Stimulated activated naive CD8-positive, alpha-beta T cell treated with anti-CD3 and anti-CD28 coated beads, Interleukin-15, Interleukin-2, amounts not matched to agents 100 ng/mL and 50 ng/mL, for 24 hours (primary cell): ENCODE measurements around the gene FOXL2.

Experiments
- H3K27ac Mint-ChIP-seq: one replicate; pipeline ENCODE4 v1.8.0; 2021; ENCODE audit warnings: mild to moderate bottlenecking, mixed read lengths
- H3K27me3 Mint-ChIP-seq: one replicate; pipeline ENCODE4 v1.8.0; 2021; ENCODE audit warnings: mixed read lengths
- H3K36me3 Mint-ChIP-seq: one replicate; pipeline ENCODE4 v1.8.0; 2021; ENCODE audit warnings: low read depth, mixed read lengths
- H3K4me1 Mint-ChIP-seq: one replicate; pipeline ENCODE4 v1.8.0; 2021; ENCODE audit warnings: low read depth, mixed read lengths
- H3K4me3 Mint-ChIP-seq: one replicate; pipeline ENCODE4 v1.8.0; 2021; ENCODE audit warnings: mild to moderate bottlenecking, mixed read lengths
- H3K9me3 Mint-ChIP-seq: one replicate; pipeline ENCODE4 v1.8.0; 2021; ENCODE audit warnings: mixed read lengths

Gene FOXL2

GRCh38 chr3:138946663-138947494, at the start of gene FOXL2, which contains the start of gene FOXL2NB:
Gene FOXL2 (minus strand): TSS chr3:138947137. CDS start chr3:138946722, 415 bp downstream.
Gene FOXL2NB (plus strand): TSS chr3:138947217. CDS start chr3:138947365, 148 bp downstream.
- H3K4me1 Mint-ChIP-seq = peaks cover 34% of the 10 kb centered on the region
- H3K27ac Mint-ChIP-seq = no peak within 1 kb of the TSS
- H3K27me3 Mint-ChIP-seq = peaks cover 81% of the 10 kb centered on the region
- H3K9me3 Mint-ChIP-seq = no peaks in the 10 kb centered on the region
- H3K4me3 Mint-ChIP-seq = peak within 1 kb of the TSS; percentile 55
- no peaks in the 10 kb centered on the region for H3K36me3 Mint-ChIP-seq

GRCh38 chr3:138995706-138996105, 48.8 kb upstream of the FOXL2 start:
- H3K27ac Mint-ChIP-seq = no peak overlapping the region
- peaks cover 17% of the 10 kb centered on the region for H3K27me3 Mint-ChIP-seq
- H3K4me3 Mint-ChIP-seq = no peak overlapping the region
- no peaks in the 10 kb centered on the region for H3K36me3 Mint-ChIP-seq
- H3K9me3 Mint-ChIP-seq = no peaks in the 10 kb centered on the region
- no peaks in the 10 kb centered on the region for H3K4me1 Mint-ChIP-seq

GRCh38 chr3:138987181-138987580, 40.2 kb upstream of the FOXL2 start:
- no peaks in the 10 kb centered on the region for H3K36me3 Mint-ChIP-seq
- H3K27ac Mint-ChIP-seq = no peak overlapping the region
- no peaks in the 10 kb centered on the region for H3K4me1 Mint-ChIP-seq
- H3K27me3 Mint-ChIP-seq = peaks cover 1% of the 10 kb centered on the region
- H3K4me3 Mint-ChIP-seq = no peak overlapping the region
- H3K9me3 Mint-ChIP-seq = no peaks in the 10 kb centered on the region

GRCh38 chr3:138985932-138986331, 39.0 kb upstream of the FOXL2 start:
- Mint-ChIP-seq H3K27ac (no peak overlapping the region), H3K4me3 (no peak overlapping the region), H3K9me3 (no peaks in the 10 kb centered on the region), H3K4me1 (no peaks in the 10 kb centered on the region), H3K36me3 (no peaks in the 10 kb centered on the region), H3K27me3 (peaks cover 5% of the 10 kb centered on the region)

GRCh38 chr3:138984816-138985215, 37.9 kb upstream of the FOXL2 start:
- Mint-ChIP-seq H3K27ac (no peak overlapping the region), H3K36me3 (no peaks in the 10 kb centered on the region), H3K4me1 (no peaks in the 10 kb centered on the region), H3K9me3 (no peaks in the 10 kb centered on the region), H3K27me3 (peaks cover 8% of the 10 kb centered on the region), H3K4me3 (no peak overlapping the region)

- H3K27me3 Mint-ChIP-seq = peaks cover 13% of the 10 kb centered on the region
- H3K27ac Mint-ChIP-seq = no peak overlapping the region
- H3K36me3 Mint-ChIP-seq = no peaks in the 10 kb centered on the region
- H3K4me3 Mint-ChIP-seq = no peak overlapping the region
- no peaks in the 10 kb centered on the region for H3K4me1 Mint-ChIP-seq
- H3K9me3 Mint-ChIP-seq = no peaks in the 10 kb centered on the region
Observed at GRCh38 chr3:138976047-138976446, 29.1 kb upstream of the FOXL2 start.

GRCh38 chr3:138975351-138975750, 28.4 kb upstream of the FOXL2 start:
- no peaks in the 10 kb centered on the region for H3K9me3 Mint-ChIP-seq
- H3K27ac Mint-ChIP-seq = no peak overlapping the region
- peaks cover 17% of the 10 kb centered on the region for H3K27me3 Mint-ChIP-seq

GRCh38 chr3:138974462-138974861, 27.5 kb upstream of the FOXL2 start:
- Mint-ChIP-seq H3K27me3 (peaks cover 22% of the 10 kb centered on the region), H3K9me3 (no peaks in the 10 kb centered on the region), H3K27ac (no peak overlapping the region), H3K4me3 (no peak overlapping the region), H3K4me1 (no peaks in the 10 kb centered on the region), H3K36me3 (no peaks in the 10 kb centered on the region)

More at GRCh38 chr3:138975351-138975750, 28.4 kb upstream of the FOXL2 start:
- Mint-ChIP-seq H3K36me3 (no peaks in the 10 kb centered on the region), H3K4me1 (no peaks in the 10 kb centered on the region), H3K4me3 (no peak overlapping the region)

- Mint-ChIP-seq H3K36me3 (no peaks in the 10 kb centered on the region), H3K27ac (no peak overlapping the region), H3K27me3 (peaks cover 30% of the 10 kb centered on the region), H3K4me3 (no peak overlapping the region), H3K4me1 (no peaks in the 10 kb centered on the region), H3K9me3 (no peaks in the 10 kb centered on the region)
Observed at GRCh38 chr3:138972941-138973340, 26.0 kb upstream of the FOXL2 start.

- no peak overlapping the region for H3K4me3 Mint-ChIP-seq
- no peak overlapping the region for H3K27ac Mint-ChIP-seq
- H3K9me3 Mint-ChIP-seq = no peaks in the 10 kb centered on the region
- no peaks in the 10 kb centered on the region for H3K4me1 Mint-ChIP-seq
- no peaks in the 10 kb centered on the region for H3K36me3 Mint-ChIP-seq
- peaks cover 34% of the 10 kb centered on the region for H3K27me3 Mint-ChIP-seq
Observed at GRCh38 chr3:138971766-138972320, 24.9 kb upstream of the FOXL2 start.

GRCh38 chr3:138964923-138965322, 18.0 kb upstream of the FOXL2 start:
- H3K36me3 Mint-ChIP-seq = no peaks in the 10 kb centered on the region
- H3K4me1 Mint-ChIP-seq = peaks cover 15% of the 10 kb centered on the region
- H3K27me3 Mint-ChIP-seq = peaks cover 67% of the 10 kb centered on the region
- H3K27ac Mint-ChIP-seq = no peak overlapping the region
- no peak overlapping the region for H3K4me3 Mint-ChIP-seq
- peaks cover 4% of the 10 kb centered on the region for H3K9me3 Mint-ChIP-seq

GRCh38 chr3:138964264-138964663, 17.3 kb upstream of the FOXL2 start:
- Mint-ChIP-seq H3K27me3 (peaks cover 70% of the 10 kb centered on the region), H3K4me3 (no peak overlapping the region), H3K9me3 (peaks cover 4% of the 10 kb centered on the region), H3K4me1 (peaks cover 15% of the 10 kb centered on the region), H3K27ac (no peak overlapping the region), H3K36me3 (no peaks in the 10 kb centered on the region)

GRCh38 chr3:138962854-138963560, 16.1 kb upstream of the FOXL2 start:
- peaks cover 15% of the 10 kb centered on the region for H3K4me1 Mint-ChIP-seq
- no peaks in the 10 kb centered on the region for H3K36me3 Mint-ChIP-seq
- H3K27ac Mint-ChIP-seq = no peak overlapping the region
- H3K4me3 Mint-ChIP-seq = no peak overlapping the region
- peaks cover 74% of the 10 kb centered on the region for H3K27me3 Mint-ChIP-seq
- peaks cover 4% of the 10 kb centered on the region for H3K9me3 Mint-ChIP-seq

- peaks cover 69% of the 10 kb centered on the region for H3K27me3 Mint-ChIP-seq
- H3K4me3 Mint-ChIP-seq = peak overlapping the region; percentile 33
- peaks cover 4% of the 10 kb centered on the region for H3K9me3 Mint-ChIP-seq
- no peaks in the 10 kb centered on the region for H3K36me3 Mint-ChIP-seq
- no peak overlapping the region for H3K27ac Mint-ChIP-seq
- peaks cover 15% of the 10 kb centered on the region for H3K4me1 Mint-ChIP-seq
Observed at GRCh38 chr3:138960417-138960852, 13.5 kb upstream of the FOXL2 start.

- peak overlapping the region; percentile 14 for H3K4me3 Mint-ChIP-seq
- no peak overlapping the region for H3K27ac Mint-ChIP-seq
- no peaks in the 10 kb centered on the region for H3K36me3 Mint-ChIP-seq
- peaks cover 13% of the 10 kb centered on the region for H3K4me1 Mint-ChIP-seq
- H3K9me3 Mint-ChIP-seq = no peaks in the 10 kb centered on the region
- peaks cover 68% of the 10 kb centered on the region for H3K27me3 Mint-ChIP-seq
Observed at GRCh38 chr3:138950701-138951100, 3.8 kb upstream of the FOXL2 start.
